SK-N-SH (cell line): Measurements from ENCODE around the gene AHRR. TPM values are rescaled to one million over a fixed set of nuclear protein-coding genes. Genes with fewer than 3 reads are reported as not detected.

Experiments
- CTCF ChIA-PET: fragments of 300-600, 350-600 bp; formaldehyde crosslinking; extraction: SDS; loops from one replicate; lab custom pipeline; 2021; lab: Yijun Ruan, JAX
- POLR2A ChIA-PET: fragments of 350-600 bp; sonication (Branson Sonifier 250); formaldehyde crosslinking; extraction: SDS; loops from one replicate; lab custom pipeline; 2020; ENCODE audit warnings: antibody characterized with exemption, inconsistent platforms; lab: Yijun Ruan, JAX
- DNase-seq: peaks from one replicate; pipeline ENCODE4 v3.0.0; 2012
- H2AFZ ChIP-seq: fragments of 200-600 bp; sonication (generic); 2 replicates; pipeline ENCODE4 v1.8.1; 2016; ENCODE audit warnings: antibody characterized with exemption, mild to moderate bottlenecking, low read depth
- H3F3A ChIP-seq: fragments of 200-600 bp; sonication (generic); replicated peaks from 2 replicates; pipeline ENCODE3; 2016; ENCODE audit warnings: antibody characterized with exemption, mild to moderate bottlenecking; ENCODE audit not compliant: insufficient read depth
- H3K27ac ChIP-seq, 2 experiments: fragments of 200-500 bp in 1 of 2; fragments of 200-600 bp in 1 of 2; sonication (Bioruptor generic) in 1 of 2; sonication (generic), shearing (Covaris generic) in 1 of 2; 2 replicates each; pipeline versions ENCODE4 v1.5.1 to v1.6.1; 2014 to 2016; ENCODE audit warnings: low read depth in 2 of 2, inconsistent platforms in 1 of 2, low read length in 1 of 2, mild to moderate bottlenecking in 1 of 2, mixed read lengths in 1 of 2
- H3K27me3 ChIP-seq: fragments of 200-600 bp; sonication (generic), shearing (Covaris generic); 2 replicates; pipeline ENCODE4 v1.6.1; 2016; ENCODE audit warnings: mixed run types; ENCODE audit not compliant: insufficient read depth
- H3K36me3 ChIP-seq, 2 experiments: fragments of 200-500 bp in 1 of 2; fragments of 200-600 bp in 1 of 2; sonication (Bioruptor generic) in 1 of 2; sonication (generic) in 1 of 2; replicated peaks in 1 of 2; 2 replicates each; pipeline versions ENCODE3 to v1.5.1; 2014 to 2016; ENCODE audit warnings: low read length in 1 of 2, mild to moderate bottlenecking in 1 of 2; ENCODE audit not compliant: insufficient read depth in 2 of 2, control insufficient read depth in 1 of 2
- H3K4me1 ChIP-seq, 2 experiments: fragments of 200-500 bp in 1 of 2; fragments of 200-600 bp in 1 of 2; sonication (Bioruptor generic) in 1 of 2; sonication (generic), shearing (Covaris generic) in 1 of 2; 2 replicates each; pipeline versions ENCODE4 v1.5.1 to v1.6.1; 2014 to 2016; ENCODE audit warnings: low read depth in 1 of 2, low read length in 1 of 2, mixed run types in 1 of 2; ENCODE audit not compliant: insufficient read depth in 2 of 2, control insufficient read depth in 1 of 2
- H3K4me2 ChIP-seq: fragments of 200-600 bp; sonication (generic), shearing (Covaris generic); 2 replicates; pipeline ENCODE4 v1.6.1; 2017; ENCODE audit warnings: mixed run types
- H3K4me3 ChIP-seq, 2 experiments: fragments of 200-500 bp in 1 of 2; fragments of 200-600 bp in 1 of 2; sonication (Bioruptor generic) in 1 of 2; sonication (generic), shearing (Covaris generic) in 1 of 2; 2 replicates each; pipeline versions ENCODE4 v1.5.1 to v1.8.1; 2014 to 2016; ENCODE audit warnings: low read depth in 2 of 2, inconsistent platforms in 1 of 2, low read length in 1 of 2, mild to moderate bottlenecking in 1 of 2, mixed read lengths in 1 of 2, moderate library complexity in 1 of 2
- H3K79me2 ChIP-seq: fragments of 200-600 bp; sonication (generic); 2 replicates; pipeline ENCODE4 v1.8.1; 2017; ENCODE audit warnings: mild to moderate bottlenecking; ENCODE audit not compliant: insufficient read depth
- H3K9ac ChIP-seq: fragments of 200-600 bp; sonication (generic); 2 replicates; pipeline ENCODE4 v1.6.1; 2017; ENCODE audit warnings: mixed run types
- H3K9me2 ChIP-seq: fragments of 200-600 bp; sonication (generic); 2 replicates; pipeline ENCODE4 v1.6.1; 2017; ENCODE audit warnings: mixed run types
- H3K9me3 ChIP-seq: fragments of 200-600 bp; sonication (generic); 2 replicates; pipeline ENCODE4 v1.6.1; 2017; ENCODE audit warnings: mixed run types, mild to moderate bottlenecking, moderate library complexity
- H4K20me1 ChIP-seq: fragments of 200-600 bp; sonication (generic); 2 replicates; pipeline ENCODE4 v1.6.1; 2017; ENCODE audit warnings: mild to moderate bottlenecking, mixed run types; ENCODE audit not compliant: insufficient read depth
- CTCF ChIP-seq: fragments of 200-600 bp; sonication (generic); IDR thresholded peaks from 2 replicates; pipeline ENCODE4 v1.6.1; 2017; ENCODE audit warnings: antibody characterized with exemption, mild to moderate bottlenecking, moderate library complexity
- EP300 ChIP-seq, 2 experiments: IDR thresholded peaks; 2 replicates each; pipeline versions ENCODE4 v1.4.0 to v1.6.1; 2012; ENCODE audit warnings: borderline replicate concordance in 1 of 2, low read depth in 1 of 2, low read length in 1 of 2
- EZH2phosphoT487 ChIP-seq: fragments of 200-600 bp; sonication (generic); IDR thresholded peaks from 2 replicates; pipeline ENCODE4 v1.6.1; 2017; ENCODE audit warnings: low read depth, mixed run types, mild to moderate bottlenecking, antibody characterized with exemption, moderate library complexity, borderline replicate concordance
- FOSL2 ChIP-seq: IDR thresholded peaks from 2 replicates; pipeline ENCODE4 v1.4.0; 2012; ENCODE audit warnings: low read depth, mild to moderate bottlenecking, moderate library complexity, borderline replicate concordance
- GATA2 ChIP-seq: sonication (generic); formaldehyde crosslinking; IDR thresholded peaks from 2 replicates; pipeline ENCODE4 v1.5.0; 2020; ENCODE audit warnings: mild to moderate bottlenecking, missing genetic modification reagents
- NFIC ChIP-seq: IDR thresholded peaks from 2 replicates; pipeline ENCODE4 v1.4.0; 2012; ENCODE audit warnings: borderline replicate concordance
- NRF1 ChIP-seq: IDR thresholded peaks from 2 replicates; pipeline ENCODE4 v1.6.1; 2012; ENCODE audit warnings: low read depth, mild to moderate bottlenecking, low read length
- POLR2AphosphoS5 ChIP-seq: IDR thresholded peaks from 2 replicates; pipeline ENCODE4 v1.6.1; 2012; ENCODE audit warnings: low read depth, low read length
- REST ChIP-seq: IDR thresholded peaks from 2 replicates; pipeline ENCODE4 v1.6.1; 2012; ENCODE audit warnings: mild to moderate bottlenecking, low read depth, low read length, moderate library complexity
- RXRA ChIP-seq: IDR thresholded peaks from 2 replicates; pipeline ENCODE4 v1.4.0; 2012; ENCODE audit warnings: low read depth, mild to moderate bottlenecking, borderline replicate concordance
- SMC3 ChIP-seq: IDR thresholded peaks from 2 replicates; pipeline ENCODE4 v1.6.1; 2012; ENCODE audit warnings: low read depth, low read length, improper control_type of control experiment
- TAF1 ChIP-seq: IDR thresholded peaks from 2 replicates; pipeline ENCODE4 v1.6.1; 2012; ENCODE audit warnings: low read depth, mild to moderate bottlenecking, low read length, moderate library complexity, borderline replicate concordance
- TEAD4 ChIP-seq: IDR thresholded peaks from 2 replicates; pipeline ENCODE4 v1.4.0; 2012; ENCODE audit warnings: mild to moderate bottlenecking, borderline replicate concordance; ENCODE audit not compliant: insufficient read depth
- YY1 ChIP-seq: IDR thresholded peaks from 2 replicates; pipeline ENCODE4 v1.4.0; 2012; ENCODE audit warnings: low read depth, mild to moderate bottlenecking
- WGBS: methylation state at CpG from one replicate; pipeline ENCODE4 v1.1.6; 2017; ENCODE audit warnings: low lambda C conversion rate; 5-methylcytosine and 5-hydroxymethylcytosine counted together
- polyA plus RNA-seq, 3 experiments: library from polyadenylated mRNA; depleted of rRNA; stranded (reverse); fragments of >200 nt; gene quantifications; 2 replicates each; pipeline ENCODE4 v1.2.3, GENCODE V29; 2012
- TF ChIP-seq, protein P1 (sequence below): IDR thresholded peaks from 2 replicates; pipeline ENCODE4; 2012

Gene AHRR
- polyA plus RNA-seq, 1 of the 3 experiments (the other 2 are of a cell fraction) = 0.71 TPM

DNA sequence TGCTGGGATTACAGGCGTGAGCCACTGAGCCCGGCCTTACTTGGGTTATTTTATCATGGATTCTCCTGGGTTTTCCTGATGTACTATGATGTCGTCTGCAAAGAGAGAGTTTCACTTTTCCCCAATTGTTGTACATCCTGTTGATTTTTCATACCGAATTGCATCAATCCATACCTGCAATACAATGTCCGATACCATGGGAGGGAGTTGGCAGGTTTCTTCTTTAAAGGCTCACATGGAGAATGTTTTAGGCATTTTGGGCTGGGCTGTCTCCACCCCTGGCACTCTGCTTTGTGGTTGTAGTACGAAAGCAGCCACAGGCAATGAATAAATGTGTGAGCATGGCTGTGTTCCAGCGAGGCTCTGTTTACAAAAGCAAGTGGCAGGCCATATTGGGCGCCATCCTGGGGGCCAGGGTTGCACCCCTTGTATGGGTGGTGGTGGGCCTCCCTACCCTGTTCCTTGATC is 86.3 kb downstream of the AHRR start:
- TF ChIP-seq FOSL2 (no peak), CTCF (no peak), REST (no peak), YY1 (no peak), NFIC (no peak), EZH2phosphoT487 (no peak), RXRA (no peak)
- Histone ChIP-seq H3K9ac (no peak overlapping the region), H3K27me3 (no peaks in the 10 kb centered on the region; the same call in 1 of the 2 replicates), H3K27ac (no peak overlapping the region), H3K4me1 (no peaks in the 10 kb centered on the region), H3F3A (no peaks in the 10 kb centered on the region), H2AFZ (no peak overlapping the region), H4K20me1 (no peaks in the 10 kb centered on the region), H3K9me3 (no peaks in the 10 kb centered on the region), H3K79me2 (no peaks in the 10 kb centered on the region), H3K9me2 (no peaks in the 10 kb centered on the region), H3K36me3 (no peaks in the 10 kb centered on the region), H3K4me3 (no peak overlapping the region), H3K4me2 (no peak overlapping the region)
- POLR2A ChIA-PET = no interaction called here
- CTCF ChIA-PET = interaction anchor here (0.9 kb wide), 1 partner anchor 70 kb away, joined by 3 read pairs; no protein-coding TSS in a partner anchor
- no peak for DNase-seq
- WGBS = 64% methylated on average over 8 of the region's 8 CpGs

DNA sequence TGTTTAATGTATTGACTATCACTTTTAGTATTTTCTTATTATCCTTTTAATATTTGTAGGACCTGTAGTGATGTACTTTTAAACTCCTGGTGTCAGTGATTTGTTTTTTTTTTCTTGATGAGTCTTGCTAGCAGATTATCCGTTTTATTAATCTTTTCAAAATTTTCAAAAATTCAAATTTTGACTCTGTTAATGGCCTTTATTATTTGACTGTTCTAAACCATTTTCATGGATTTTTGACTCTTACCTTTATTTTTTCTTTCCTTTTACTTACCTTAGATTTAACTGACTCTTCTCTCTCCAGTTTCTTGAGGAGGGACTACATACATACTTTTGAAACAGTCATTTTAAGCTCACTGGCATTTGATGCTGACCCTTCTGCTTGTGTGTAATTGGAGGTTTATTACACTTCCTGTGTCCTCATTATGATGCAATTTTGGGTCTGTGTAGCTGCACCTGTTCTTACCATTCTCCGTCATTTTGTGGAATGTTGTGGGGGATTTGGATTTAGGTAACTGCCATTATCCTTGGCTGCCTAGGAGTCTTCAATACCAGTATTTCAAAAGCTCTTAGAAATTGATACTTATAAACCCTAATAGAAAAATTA is 89.5 kb downstream of the AHRR start:
- ChIA-PET POLR2A (no interaction called here), CTCF (interaction anchor here (1.3 kb wide), 1 partner anchor 20 kb away, joined by 3 read pairs; no protein-coding TSS in a partner anchor)
- H3K79me2 ChIP-seq = no peaks in the 10 kb centered on the region
- no peak overlapping the region for H3K4me2 ChIP-seq
- H3K9me2 ChIP-seq = no peaks in the 10 kb centered on the region
- 49% methylated on average over 2 of the region's 2 CpGs for WGBS
- H3K4me3 ChIP-seq = no peak overlapping the region
- H2AFZ ChIP-seq = no peak overlapping the region
- H3K9me3 ChIP-seq = no peaks in the 10 kb centered on the region
- H3K27ac ChIP-seq = no peak overlapping the region
- H4K20me1 ChIP-seq = no peaks in the 10 kb centered on the region
- no peaks in the 10 kb centered on the region for H3F3A ChIP-seq
- no peaks in the 10 kb centered on the region for H3K36me3 ChIP-seq
- H3K9ac ChIP-seq = no peak overlapping the region
- no peak for DNase-seq
- no peaks in the 10 kb centered on the region for H3K27me3 ChIP-seq
- peaks cover 0 to 3% of the 10 kb centered on the region in 2 experiments; a peak in 1 of 4 replicates for H3K4me1 ChIP-seq
- TF ChIP-seq GATA2 (no peak), POLR2AphosphoS5 (no peak), TEAD4 (no peak), EP300 (IDR thresholded peaks at IDR 0.05; ENCODE audit: borderline replicate concordance in 1 of 2, low read depth in 1 of 2, low read length in 1 of 2) (no peak), REST (no peak), TAF1 (no peak), RXRA (no peak), SMC3 (no peak), NRF1 (no peak)
- TF ChIP-seq, protein P1, sequence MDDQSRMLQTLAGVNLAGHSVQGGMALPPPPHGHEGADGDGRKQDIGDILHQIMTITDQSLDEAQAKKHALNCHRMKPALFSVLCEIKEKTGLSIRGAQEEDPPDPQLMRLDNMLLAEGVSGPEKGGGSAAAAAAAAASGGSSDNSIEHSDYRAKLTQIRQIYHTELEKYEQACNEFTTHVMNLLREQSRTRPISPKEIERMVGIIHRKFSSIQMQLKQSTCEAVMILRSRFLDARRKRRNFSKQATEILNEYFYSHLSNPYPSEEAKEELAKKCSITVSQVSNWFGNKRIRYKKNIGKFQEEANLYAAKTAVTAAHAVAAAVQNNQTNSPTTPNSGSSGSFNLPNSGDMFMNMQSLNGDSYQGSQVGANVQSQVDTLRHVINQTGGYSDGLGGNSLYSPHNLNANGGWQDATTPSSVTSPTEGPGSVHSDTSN = no peak
